Measurements from ENCODE around the gene ADIPOR2. TPM values are rescaled to one million over a fixed set of nuclear protein-coding genes. Genes with fewer than 3 reads are reported as not detected.

The ADIPOR2 gene
- total and polyA plus RNA-seq, 12 donors = 18.5 to 47.7 (median 41.6) TPM

DNA sequence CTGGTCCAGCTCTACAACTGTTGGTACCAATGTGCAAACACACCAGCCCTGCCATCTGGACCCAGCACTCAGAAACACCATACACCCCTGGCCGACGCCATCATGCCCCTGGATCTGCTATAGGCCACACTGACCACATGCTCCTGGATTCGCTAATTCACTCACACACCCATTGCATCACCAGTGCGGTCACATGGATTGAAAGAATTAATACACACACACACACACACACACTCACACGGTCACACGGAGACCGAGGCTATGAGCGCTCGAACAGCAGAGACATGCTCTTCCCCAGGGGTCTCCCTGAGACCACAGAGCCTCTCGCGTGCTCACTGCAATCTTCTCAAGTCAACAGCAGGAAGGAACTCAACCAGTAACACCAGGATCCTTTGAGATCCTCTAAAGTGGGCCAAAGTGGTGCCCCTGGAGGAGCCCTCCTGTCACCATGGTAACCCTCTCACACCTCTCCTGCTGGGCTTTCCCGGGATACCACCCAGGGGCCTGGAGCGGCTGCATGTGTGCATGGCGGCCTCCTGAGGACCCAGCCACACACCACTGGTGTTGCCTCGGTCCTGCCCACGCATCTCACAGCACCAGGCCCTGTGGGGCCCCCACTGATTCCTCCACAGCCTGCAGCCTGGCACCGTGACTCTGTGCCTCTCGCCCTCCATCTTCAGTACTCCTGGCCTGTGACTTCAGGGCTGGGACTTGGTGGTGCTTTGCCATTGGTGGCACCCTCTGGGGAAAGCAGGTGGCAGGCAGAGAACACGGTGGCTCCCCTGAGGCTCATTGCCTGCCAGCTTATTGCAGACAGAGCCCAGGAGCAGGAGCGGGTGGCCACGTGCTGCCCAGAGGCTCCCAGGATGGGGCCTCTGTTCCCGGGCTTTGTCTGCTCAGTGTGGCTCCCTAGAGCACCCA, 144.6 kb downstream of the ADIPOR2 start:
- Histone ChIP-seq H3K27ac (no peak overlapping the region), H3K27me3 (peaks cover 0 to 46% (median 29%) of the 10 kb centered on the region in 7 donors), H3K4me3 (no peak overlapping the region), H3K4me1 (peaks cover 0 to 2% (median 0%) of the 10 kb centered on the region in 9 donors), H3K36me3 (no peaks in the 10 kb centered on the region), H3K9me3 (no peaks in the 10 kb centered on the region)
- TF ChIP-seq, protein P1, sequence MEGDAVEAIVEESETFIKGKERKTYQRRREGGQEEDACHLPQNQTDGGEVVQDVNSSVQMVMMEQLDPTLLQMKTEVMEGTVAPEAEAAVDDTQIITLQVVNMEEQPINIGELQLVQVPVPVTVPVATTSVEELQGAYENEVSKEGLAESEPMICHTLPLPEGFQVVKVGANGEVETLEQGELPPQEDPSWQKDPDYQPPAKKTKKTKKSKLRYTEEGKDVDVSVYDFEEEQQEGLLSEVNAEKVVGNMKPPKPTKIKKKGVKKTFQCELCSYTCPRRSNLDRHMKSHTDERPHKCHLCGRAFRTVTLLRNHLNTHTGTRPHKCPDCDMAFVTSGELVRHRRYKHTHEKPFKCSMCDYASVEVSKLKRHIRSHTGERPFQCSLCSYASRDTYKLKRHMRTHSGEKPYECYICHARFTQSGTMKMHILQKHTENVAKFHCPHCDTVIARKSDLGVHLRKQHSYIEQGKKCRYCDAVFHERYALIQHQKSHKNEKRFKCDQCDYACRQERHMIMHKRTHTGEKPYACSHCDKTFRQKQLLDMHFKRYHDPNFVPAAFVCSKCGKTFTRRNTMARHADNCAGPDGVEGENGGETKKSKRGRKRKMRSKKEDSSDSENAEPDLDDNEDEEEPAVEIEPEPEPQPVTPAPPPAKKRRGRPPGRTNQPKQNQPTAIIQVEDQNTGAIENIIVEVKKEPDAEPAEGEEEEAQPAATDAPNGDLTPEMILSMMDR (IDR thresholded peaks at IDR 0.05) = no peak
- ATAC-seq (no peak), DNase-seq (no peak)
- intact Hi-C loops (cut with DNase I) = no loop called here
- 81 to 82% methylated on average over 22 of the region's 22 CpGs for WGBS, 2 donors

DNA sequence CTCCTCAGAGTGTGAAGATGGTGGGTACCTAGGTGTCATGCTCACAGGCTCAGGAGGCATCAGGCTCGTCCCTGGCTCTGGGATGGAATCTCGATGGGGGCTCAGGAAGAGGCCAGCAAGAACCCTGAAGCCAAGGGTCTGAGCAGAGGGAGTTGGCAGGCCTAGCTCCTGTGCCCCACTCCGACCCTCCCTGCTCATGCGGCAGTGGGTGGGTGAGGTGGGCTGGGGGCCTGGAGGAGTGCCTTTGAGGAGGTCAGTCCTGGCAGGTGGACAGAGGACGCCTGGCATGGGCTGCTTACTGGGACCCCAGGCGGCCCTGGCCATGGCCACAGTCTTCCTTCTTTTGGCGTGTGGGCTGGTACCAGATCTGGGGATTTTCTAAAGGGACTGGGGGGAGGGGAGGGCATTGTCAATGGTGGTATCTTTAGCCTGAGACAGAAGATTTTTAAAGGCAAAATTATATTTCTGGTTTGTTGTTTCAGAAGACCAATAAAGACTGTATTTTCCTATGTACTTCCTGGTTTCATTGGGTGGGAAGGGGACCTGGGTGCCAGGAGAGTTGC, 145.5 kb downstream of the ADIPOR2 start:
- ATAC-seq = no peak
- 69 to 83% methylated on average over 7 of the region's 7 CpGs for WGBS, 2 donors
- H3K27me3 ChIP-seq = peaks cover 0 to 38% (median 21%) of the 10 kb centered on the region in 7 donors
- intact Hi-C loops (cut with DNase I) = no loop called here
- H3K4me3 ChIP-seq = no peak overlapping the region
- H3K9me3 ChIP-seq = no peaks in the 10 kb centered on the region
- TF ChIP-seq, protein P1 (IDR thresholded peaks at IDR 0.05) = no peak
- H3K27ac ChIP-seq = no peak overlapping the region
- H3K4me1 ChIP-seq = no peaks in the 10 kb centered on the region
- no peak for DNase-seq
- no peaks in the 10 kb centered on the region for H3K36me3 ChIP-seq

DNA sequence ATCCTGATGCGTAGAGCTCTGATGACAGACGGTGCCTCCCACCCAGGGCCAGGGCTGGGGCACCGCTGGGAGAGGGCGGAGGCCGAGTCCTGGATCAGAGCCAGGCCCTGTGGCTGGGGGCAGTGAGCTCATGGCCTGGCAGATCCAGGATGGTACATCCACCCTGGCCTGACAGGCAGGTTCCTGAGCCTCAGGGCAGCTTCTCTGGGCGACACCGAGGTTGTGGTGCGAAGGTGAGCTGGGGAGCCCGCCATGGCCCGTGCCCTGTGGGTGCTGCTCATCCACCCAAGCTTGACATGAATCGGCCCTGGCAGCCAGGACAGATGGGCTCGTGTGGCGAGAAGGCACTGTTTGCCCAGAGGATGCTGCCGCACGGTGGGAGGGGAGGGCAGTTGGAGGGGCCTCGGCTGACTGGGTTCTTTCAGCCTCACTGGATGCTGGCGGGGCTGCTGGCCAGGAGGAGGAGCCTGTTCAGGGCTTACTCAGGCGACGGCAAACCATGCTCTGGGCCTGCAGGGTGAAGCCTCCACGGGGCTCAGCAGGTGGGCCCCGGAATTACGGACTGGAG, 146.1 kb downstream of the ADIPOR2 start:
- 72 to 73% methylated on average over 22 of the region's 22 CpGs for WGBS, 2 donors
- TF ChIP-seq, protein P1 (IDR thresholded peaks at IDR 0.05) = no peak
- Histone ChIP-seq H3K36me3 (no peaks in the 10 kb centered on the region), H3K9me3 (no peaks in the 10 kb centered on the region), H3K27me3 (peaks cover 0 to 35% (median 14%) of the 10 kb centered on the region in 7 donors), H3K4me3 (no peak overlapping the region), H3K27ac (no peak overlapping the region), H3K4me1 (no peaks in the 10 kb centered on the region)
- no peak for DNase-seq
- intact Hi-C loops (cut with DNase I) = no loop called here
- no peak for ATAC-seq

DNA sequence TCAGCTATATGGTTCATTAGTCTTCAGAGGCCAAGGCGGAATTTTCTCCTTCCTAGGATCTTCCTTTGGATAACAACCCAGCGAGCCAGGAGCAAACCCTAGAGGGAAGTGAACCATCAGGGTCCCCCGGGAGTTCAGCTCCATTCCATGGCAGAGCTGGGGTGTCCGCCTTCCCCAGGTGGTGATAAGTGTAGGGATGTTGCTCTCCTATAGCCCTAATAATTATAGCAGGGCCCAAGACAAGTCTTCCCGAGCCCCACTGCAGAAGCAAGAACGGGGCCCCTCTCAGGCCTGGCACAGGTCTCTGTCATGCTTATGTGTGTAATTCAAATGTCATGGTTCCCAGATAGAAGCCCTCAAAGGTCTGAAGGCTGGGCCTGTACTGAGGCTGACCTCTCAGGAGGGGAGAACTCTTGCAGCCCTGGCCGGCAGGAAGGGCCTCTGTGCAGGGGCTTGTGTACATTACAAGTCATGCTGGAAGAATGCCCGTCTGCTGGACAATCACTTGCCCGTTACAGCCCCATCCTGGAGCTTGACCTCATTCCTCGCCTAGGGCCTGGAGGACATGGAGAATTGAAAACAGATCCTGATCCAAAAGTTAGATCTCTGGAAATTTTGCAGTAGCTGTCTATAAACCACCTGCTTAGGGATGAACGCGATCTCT, 146.8 kb downstream of the ADIPOR2 start:
- no peak for DNase-seq
- Histone ChIP-seq H3K27ac (no peak overlapping the region), H3K9me3 (no peaks in the 10 kb centered on the region), H3K4me3 (no peak overlapping the region), H3K36me3 (no peaks in the 10 kb centered on the region), H3K27me3 (peaks cover 0 to 36% (median 18%) of the 10 kb centered on the region in 7 donors), H3K4me1 (no peaks in the 10 kb centered on the region)
- TF ChIP-seq, protein P1 (IDR thresholded peaks at IDR 0.05) = no peak
- ATAC-seq = no peak
- intact Hi-C loops (cut with DNase I) = no loop called here
- WGBS, 2 donors = 75% methylated on average over 12 of the region's 12 CpGs
